Measurements from ENCODE around the gene UNK.

UNK gene

DNA sequence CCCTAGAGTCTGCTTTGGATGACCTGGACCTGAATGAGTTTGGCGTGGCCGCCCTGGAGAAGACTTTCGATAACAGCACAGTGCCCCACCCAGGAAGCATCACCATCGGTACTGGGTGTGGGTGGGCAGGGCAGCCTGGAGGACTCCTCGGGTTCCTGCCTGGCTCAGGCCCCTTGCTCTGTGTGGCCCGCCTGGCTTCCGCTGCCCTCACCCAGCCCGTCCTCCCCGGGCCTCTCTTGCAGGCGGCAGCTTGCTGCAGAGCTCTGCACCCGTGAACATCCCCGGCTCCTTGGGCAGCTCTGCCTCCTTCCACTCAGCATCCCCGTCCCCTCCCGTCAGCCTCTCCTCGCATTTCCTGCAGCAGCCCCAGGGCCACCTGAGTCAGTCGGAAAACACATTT lies 35.1 kb downstream of the UNK start:
- no peak for TF ChIP-seq CTCF (IDR thresholded peaks at IDR 0.05; ENCODE audit: borderline replicate concordance, insufficient read depth, low read depth, low read length)
- H3K4me3 ChIP-seq (ENCODE audit: low read depth, low read length), result no peak overlapping the region

DNA sequence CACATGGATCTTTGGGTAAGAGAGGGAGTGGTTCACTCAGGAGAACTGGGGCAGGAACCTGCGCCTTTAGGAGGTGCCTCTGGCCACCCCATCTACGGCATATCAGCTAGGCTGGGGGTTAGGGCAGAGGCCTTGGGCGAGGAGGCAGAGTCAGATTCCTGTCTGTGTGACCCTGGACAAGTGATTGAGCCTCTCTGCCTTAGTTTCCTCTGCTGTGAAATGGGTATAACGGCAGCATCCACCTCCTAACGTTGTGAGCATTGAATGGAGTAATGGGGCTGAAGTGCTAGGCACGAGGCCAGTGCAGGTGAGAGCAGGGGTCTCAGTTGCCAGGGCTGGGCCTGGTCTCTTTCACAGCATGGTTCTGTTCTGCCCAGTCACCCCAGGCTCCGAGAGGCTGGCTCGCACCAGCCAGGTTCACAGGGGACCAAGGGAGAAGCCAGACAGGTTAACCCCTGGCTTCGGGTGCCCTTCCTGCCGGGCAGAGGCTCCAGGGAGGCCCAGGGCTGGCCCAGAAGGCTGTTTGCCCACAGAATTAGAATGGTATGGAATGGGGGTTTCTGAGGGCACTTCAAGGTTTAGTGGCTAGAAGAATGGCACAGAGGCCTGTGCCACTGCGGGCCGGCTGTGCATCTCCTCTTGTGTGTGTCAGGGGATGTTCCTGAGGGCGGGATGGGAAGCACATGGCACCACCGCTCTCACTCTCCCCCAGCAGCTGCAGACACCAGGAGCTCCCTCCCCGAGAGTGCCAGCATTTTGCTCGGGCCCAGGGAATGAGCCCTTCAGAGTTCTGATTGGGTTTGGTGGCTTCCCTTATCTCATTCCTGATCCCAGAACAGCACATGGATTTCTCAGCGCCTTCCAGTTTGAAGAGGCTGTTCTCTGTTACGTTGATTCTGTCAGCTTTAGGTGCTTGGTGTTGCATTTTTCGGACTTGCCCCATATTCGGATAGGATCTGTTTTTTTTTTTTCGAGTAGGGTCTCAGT lies 35.8 kb downstream of the UNK start:
- no peak overlapping the region for H3K4me3 ChIP-seq (ENCODE audit: low read depth, low read length)
- no peak for TF ChIP-seq CTCF (IDR thresholded peaks at IDR 0.05; ENCODE audit: borderline replicate concordance, insufficient read depth, low read depth, low read length)

GRCh38 chr17:75821552-75821951 lies 36.9 kb downstream of the UNK start:
- no peak overlapping the region for H3K4me3 ChIP-seq (ENCODE audit: low read depth, low read length)
- no peak for TF ChIP-seq CTCF (IDR thresholded peaks at IDR 0.05; ENCODE audit: borderline replicate concordance, insufficient read depth, low read depth, low read length)

DNA sequence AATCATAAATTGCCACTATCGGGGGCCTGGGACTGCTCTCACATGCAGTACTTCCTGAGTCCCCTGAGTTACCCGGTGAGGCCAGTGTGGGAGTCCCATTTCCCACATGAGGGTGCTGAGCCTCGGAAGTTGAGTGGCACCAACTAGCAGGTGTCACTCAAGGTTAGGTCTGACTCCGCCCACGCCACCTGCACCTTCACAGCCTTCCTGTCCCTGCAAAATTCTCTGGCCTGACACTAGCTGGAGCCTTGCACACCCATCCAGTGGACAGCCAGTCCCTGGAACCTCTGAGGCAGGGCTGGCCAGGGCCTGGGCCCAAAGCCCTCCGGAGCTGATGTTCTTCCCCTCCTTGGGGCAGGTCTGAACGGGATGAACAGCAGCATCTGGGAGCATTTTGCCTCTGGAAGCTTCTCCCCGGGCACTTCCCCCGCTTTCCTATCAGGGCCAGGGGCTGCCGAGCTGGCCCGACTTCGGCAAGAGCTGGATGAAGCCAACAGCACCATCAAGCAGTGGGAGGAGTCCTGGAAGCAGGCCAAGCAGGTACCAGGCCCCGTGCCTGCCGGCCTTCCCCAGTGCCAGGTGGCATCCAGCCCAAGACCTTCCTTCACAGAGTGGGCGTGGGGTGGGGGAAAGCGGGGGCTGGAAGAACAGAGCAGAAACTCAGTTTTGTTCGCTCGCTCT lies 37.7 kb downstream of the UNK start:
- TF ChIP-seq CTCF (IDR thresholded peaks at IDR 0.05; ENCODE audit: borderline replicate concordance, insufficient read depth, low read depth, low read length), result no peak
- H3K4me3 ChIP-seq (ENCODE audit: low read depth, low read length), result no peak overlapping the region

DNA sequence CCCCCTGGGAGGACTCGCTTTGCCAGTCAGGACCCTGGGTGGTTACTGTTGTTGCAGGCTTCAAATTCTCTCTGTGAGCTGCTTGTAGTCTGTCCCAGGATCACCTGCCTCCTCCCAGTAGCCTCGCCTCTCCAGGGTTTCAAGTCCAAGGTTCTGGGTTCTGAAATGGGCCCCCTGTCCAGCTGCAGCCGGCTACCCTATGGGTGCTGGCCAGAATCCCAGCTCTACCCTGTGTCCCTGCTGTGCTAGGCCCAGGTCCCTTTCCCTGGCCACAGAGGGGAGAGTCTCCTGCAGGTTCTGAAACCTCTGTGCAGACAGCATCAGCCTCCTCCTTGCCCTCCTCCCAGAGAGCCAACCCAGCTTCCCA lies 38.2 kb downstream of the UNK start:
- no peak overlapping the region for H3K4me3 ChIP-seq (ENCODE audit: low read depth, low read length)
- no peak for TF ChIP-seq CTCF (IDR thresholded peaks at IDR 0.05; ENCODE audit: borderline replicate concordance, insufficient read depth, low read depth, low read length)

DNA sequence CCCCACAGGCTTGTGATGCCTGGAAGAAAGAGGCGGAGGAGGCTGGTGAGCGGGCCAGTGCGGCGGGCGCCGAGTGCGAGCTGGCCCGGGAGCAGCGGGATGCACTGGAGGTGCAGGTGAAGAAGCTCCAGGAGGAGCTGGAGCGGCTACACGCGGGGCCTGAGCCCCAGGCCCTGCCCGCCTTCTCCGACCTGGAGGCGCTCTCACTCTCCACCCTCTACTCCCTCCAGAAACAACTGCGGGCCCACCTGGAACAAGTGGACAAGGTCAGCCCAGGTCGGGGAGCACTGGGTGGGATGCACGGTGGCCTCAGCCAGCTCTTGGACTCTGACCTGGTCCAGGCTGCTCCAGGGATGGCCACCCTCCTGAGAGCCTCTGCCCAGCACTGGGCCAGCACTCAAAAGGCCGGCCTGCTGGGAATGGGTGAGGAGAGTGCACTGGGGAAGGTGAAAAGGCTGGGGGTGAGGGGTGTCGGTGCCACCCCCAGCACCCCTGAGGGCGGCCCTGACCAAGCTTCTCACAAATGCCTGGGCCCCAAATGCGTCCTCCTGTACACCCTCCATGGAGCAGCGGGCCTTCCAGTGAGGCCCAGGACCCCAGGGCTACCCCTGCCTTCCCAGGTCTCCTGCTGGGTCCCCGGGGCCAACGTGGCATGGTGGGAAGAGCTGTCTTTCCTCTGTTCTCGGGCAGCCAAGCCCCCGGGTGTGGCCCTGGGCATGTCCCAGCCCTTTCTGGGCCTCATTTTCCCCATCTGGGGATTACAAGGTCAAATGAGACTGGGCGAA lies 38.8 kb downstream of the UNK start:
- TF ChIP-seq CTCF (IDR thresholded peaks at IDR 0.05; ENCODE audit: borderline replicate concordance, insufficient read depth, low read depth, low read length), result no peak
- H3K4me3 ChIP-seq (ENCODE audit: low read depth, low read length), result no peak overlapping the region
